Gastrocnemius medialis (tissue), 4 donors: ENCODE results near the gene BMPR1B. TPM values are rescaled to one million over a fixed set of nuclear protein-coding genes. Genes with fewer than 3 reads are reported as not detected.

ENCODE experiments used
- ATAC-seq, 2 donors: fragments of 150-250 bp; one replicate each; pipeline ENCODE4 v1.9.1; 2016
- DNase-seq, 2 donors: peaks; one replicate each; pipeline ENCODE4 v3.0.0-alpha.2; 2019
- H3K27ac ChIP-seq, 4 donors: fragments of 200-600 bp; sonication (generic); 1 replicate in 1 of 4; 2 replicates in 3 of 4; pipeline ENCODE4 v1.5.1; 2016 to 2018; ENCODE audit warnings: mild to moderate bottlenecking in 2 of 4, moderate library complexity in 1 of 4
- H3K27me3 ChIP-seq, 3 donors: fragments of 200-600 bp; sonication (generic) in 2 of 3; 1 replicate in 1 of 3; 2 replicates in 2 of 3; pipeline versions ENCODE4 v1.5.1 to v1.6.0; 2016 to 2019; ENCODE audit warnings: mild to moderate bottlenecking in 1 of 3, moderate library complexity in 1 of 3
- H3K36me3 ChIP-seq, 2 donors: fragments of 200-600 bp; sonication (generic) in 1 of 2; one replicate each; pipeline ENCODE4 v1.5.1; 2017 to 2018
- H3K4me1 ChIP-seq, 2 donors: fragments of 200-600 bp; sonication (generic) in 1 of 2; one replicate each; pipeline ENCODE4 v1.5.1; 2016 to 2017; ENCODE audit warnings: mild to moderate bottlenecking in 2 of 2
- H3K4me3 ChIP-seq, 4 donors: fragments of 200-600 bp; sonication (generic) in 3 of 4; 1 replicate in 1 of 4; 2 replicates in 3 of 4; pipeline ENCODE4 v1.5.1; 2016 to 2019; ENCODE audit warnings: mild to moderate bottlenecking in 2 of 4
- H3K9me3 ChIP-seq, 3 donors: fragments of 200-600 bp; sonication (generic) in 2 of 3; 1 replicate in 1 of 3; 2 replicates in 2 of 3; pipeline ENCODE4 v1.5.1; 2016 to 2019
- CTCF ChIP-seq, 5 experiments: fragments of 450-650 bp in 3 of 5; fragments of 200-600 bp in 2 of 5; sonication (generic) in 2 of 5; IDR thresholded peaks in 4 of 5; conservative IDR thresholded peaks in 1 of 5; 1 replicate in 4 of 5; 2 replicates in 1 of 5; pipeline ENCODE4 v1.5.1; 2016 to 2019; ENCODE audit warnings: antibody characterized with exemption in 5 of 5, mild to moderate bottlenecking in 3 of 5, moderate library complexity in 3 of 5
- POLR2A ChIP-seq, 2 donors: fragments of 450-650 bp; IDR thresholded peaks; one replicate each; pipeline ENCODE4 v1.6.1; 2017; ENCODE audit warnings: antibody characterized with exemption in 2 of 2, mild to moderate bottlenecking in 2 of 2, moderate library complexity in 2 of 2
- in situ Hi-C, 4 donors: fragments of 200-750 bp; cut with MboI; loops; one replicate each; pipeline versions ENCODE4 v1.15.0 to v1.8.0; 2017; ENCODE audit warnings: low sequenced_read_pairs in 4 of 4
- intact Hi-C: fragments of 100-400 bp; cut with DNase I; formaldehyde crosslinking; loops from one replicate; pipeline ENCODE4 v1.15.1; 2023; ENCODE audit warnings: low total_unique reads
- total RNA-seq, 4 donors: library from RNA; depleted of rRNA; stranded (reverse); fragments of >200 nt; gene quantifications; one replicate each; pipeline versions ENCODE4 v1.1.0 to v1.2.3, GENCODE V29; 2016

The BMPR1B gene
- total RNA-seq, 4 donors from 2014 or later: 0.92 to 6.9 (median 1.7) TPM

GRCh38 chr4:95204873-95205272 is 447.1 kb downstream of the BMPR1B start:
- no peaks in the 10 kb centered on the region for H3K27me3 ChIP-seq
- H3K27ac ChIP-seq: no peak overlapping the region
- H3K9me3 ChIP-seq: no peaks in the 10 kb centered on the region
- no peak overlapping the region for H3K4me3 ChIP-seq
- TF ChIP-seq POLR2A (IDR thresholded peaks at IDR 0.05) (no peak), CTCF (IDR thresholded peaks at IDR 0.05 in 4 of 5, conservative IDR thresholded peaks at IDR 0.05 in 1 of 5) (no peak)
- DNase-seq (no peak), ATAC-seq (no peak)
- no peaks in the 10 kb centered on the region for H3K36me3 ChIP-seq
- no peaks in the 10 kb centered on the region for H3K4me1 ChIP-seq
- intact Hi-C loops (no loop called here), in situ Hi-C loops (no loop called here)
